Activated CD4-positive, alpha-beta T cell treated with anti-CD3 and anti-CD28 coated beads, Interleukin-10, Interleukin-2, amounts not matched to agents 100 ng/mL and 50 ng/mL, durations not matched to agents 16 hours and 8 hours (primary cell): Measurements from ENCODE around the gene RNF7.
"Not testable (repeated sequence)": the region's sequence is repeated elsewhere in the genome, so short reads cannot be mapped to it uniquely, and the experiment has no call there.

Source experiments
- DNase-seq: peaks from one replicate; pipeline ENCODE4 v3.0.0-alpha.2; 2020

Gene RNF7

DNA sequence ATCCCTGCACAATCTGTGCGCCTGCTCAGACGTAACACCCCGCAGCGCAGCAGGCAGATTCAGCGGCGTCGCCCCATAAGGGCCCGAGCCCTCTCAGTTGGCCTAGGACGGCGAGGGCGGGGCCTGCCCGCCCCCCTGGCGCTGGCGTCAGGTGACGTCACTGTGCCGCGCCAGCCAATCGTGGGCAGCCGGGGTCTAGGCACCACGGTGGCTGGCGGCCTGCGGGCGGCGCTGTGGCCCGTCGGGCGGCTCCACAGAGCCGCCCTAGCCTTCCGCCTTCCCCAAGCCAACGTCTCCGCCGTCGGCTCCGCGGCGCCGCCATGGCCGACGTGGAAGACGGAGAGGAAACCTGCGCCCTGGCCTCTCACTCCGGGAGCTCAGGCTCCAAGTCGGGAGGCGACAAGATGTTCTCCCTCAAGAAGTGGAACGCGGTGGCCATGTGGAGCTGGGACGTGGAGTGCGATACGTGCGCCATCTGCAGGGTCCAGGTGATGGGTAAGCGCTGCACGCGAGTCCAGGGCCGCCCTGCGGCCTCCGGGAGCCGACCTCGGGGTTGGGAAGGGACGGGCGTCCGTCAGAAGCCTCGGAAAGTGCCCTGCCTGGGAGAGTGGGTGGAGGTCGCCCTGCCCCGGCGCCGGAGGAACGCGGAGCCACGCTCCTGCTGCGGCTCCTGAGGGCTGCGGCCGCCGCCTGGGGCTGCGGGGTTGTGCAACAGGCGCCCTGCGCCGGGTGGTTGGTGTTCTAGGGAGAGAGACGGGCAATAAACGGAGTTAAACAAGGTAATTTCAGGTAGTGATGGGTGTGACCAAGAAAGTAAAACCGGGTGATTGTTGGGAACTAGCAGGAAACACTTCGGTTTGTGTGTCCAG lies at the start of gene RNF7:
RNF7 (plus strand) TSS at position 277 of the 869 bp plus-strand sequence; CDS start at position 321, 44 bp downstream.
- DNase-seq = peak; percentile 98

DNA sequence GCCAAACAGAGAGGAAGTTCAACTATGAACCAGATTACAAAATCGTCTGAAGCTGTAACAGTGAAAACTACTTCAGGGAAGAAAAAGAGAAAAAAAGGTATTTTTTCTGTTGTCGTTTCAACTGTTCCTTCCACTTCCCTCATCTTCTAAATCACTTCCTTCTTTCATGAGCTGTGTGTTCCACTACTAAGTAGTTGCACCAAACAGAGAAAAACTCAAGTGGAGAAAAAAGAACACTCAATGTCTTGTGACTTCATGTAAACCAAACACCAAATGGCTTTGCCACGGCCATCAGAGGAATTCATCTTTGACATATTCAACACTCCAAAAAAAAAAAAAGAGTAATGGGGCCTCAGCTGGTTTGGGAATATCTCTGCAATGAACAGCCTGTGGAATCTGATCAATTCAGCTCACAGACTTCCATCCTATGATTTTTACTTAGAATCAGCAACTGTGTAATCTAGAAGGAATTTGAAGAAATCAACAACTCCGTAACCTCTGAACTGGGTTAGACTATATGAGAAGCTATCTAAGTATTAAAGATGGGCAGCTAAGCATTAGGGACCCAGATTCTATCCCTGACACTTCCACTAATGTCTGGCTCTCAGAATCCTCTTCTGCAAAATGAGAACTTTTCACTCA lies 47.5 kb upstream of the RNF7 start:
- no peak for DNase-seq

DNA sequence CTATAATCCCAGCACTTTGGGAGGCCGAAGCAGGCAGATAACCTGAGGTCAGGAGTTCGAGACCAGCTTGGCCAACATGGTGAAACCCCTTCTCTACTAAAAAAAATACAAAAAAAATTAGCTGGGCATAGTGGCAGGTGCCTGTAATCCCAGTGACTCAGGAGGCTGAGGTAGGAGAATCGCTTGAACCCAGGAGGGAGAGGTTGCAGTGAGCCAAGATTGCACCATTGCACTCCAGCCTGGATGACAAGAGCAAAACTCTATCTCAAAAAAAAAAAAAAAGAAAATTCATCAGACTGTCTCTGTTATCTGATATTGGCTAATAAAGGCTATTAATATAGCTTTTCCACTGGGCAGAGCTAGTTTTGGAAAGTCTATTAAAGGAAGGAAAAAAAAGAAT lies 46.6 kb upstream of the RNF7 start:
- DNase-seq = not testable (repeated sequence)

DNA sequence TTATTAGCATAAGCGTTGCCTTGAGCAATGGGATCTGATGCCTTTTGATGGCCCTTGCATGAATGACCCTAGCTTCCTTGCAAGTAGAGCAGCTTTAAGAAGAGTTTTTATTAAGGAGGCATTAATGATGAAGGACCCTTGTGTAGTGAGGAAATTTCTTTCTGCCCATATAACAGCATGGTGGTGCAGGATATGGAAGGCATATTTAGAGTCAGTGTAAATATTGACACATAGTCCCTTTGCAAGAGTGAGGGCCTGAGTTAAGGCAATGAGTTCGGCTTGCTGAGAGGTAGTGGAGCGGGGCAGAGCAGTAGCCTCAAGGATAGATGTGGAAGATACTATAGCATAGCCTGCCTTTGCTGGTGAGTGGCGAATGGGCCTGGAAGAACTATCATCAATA lies 45.1 kb upstream of the RNF7 start:
- not testable (repeated sequence) for DNase-seq

DNA sequence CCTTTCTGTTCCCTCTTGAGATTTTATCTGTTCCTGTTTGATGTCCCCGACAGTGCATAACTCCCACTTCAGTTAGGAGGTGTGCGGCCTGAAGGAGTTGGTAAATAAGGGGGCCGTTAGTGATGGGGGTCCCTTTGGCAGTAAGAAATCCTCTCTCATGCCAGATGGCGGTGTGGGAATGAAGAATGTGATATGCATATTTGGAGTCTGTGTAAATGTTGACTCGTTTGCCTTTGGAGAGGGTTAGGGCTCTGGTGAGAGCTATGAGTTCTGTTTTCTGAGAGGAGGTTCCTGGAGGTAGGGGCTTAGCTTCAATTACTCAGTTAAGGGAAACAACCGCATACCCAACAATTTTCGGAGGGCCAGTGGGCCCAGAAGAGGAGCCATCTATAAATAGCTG lies 38.8 kb upstream of the RNF7 start:
- no peak for DNase-seq

DNA sequence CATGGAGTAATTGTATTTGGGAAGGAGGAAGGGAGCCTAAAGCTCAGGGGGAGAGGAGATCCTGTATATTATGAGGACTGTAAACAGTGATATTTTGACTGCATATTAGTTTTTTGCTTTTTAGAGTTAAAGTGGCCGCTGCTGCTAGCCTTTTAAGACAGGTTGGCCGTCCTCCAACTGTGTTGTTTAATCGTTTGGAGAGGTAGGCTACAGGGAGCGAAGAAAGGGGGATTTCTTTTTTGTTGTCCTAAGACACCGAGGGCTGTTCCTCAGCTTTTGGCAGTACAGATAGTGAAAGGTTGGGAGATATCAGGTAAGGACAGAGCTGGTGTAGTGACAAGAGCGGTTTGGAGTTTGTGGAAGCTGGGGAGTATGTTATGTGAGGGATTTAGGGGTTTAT lies 38.2 kb upstream of the RNF7 start:
- no peak for DNase-seq

DNA sequence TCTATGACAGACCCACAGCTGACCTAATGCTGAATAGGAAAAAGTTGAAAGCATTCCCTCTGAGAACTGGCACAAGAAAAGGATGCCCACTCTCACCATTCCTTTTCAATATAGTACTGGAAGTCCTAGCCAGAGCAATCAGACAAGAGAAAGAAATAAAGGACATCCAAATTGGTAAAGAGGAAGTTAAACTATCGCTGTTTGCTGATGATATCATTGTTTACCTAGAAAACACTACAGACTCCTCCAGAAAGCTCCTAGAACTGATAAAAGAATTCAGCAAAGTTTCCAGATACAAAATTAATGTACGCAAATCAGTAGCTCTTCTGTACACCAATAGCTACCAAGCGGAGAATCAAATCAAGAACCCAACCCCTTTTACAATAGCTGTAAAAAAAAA lies 34.7 kb upstream of the RNF7 start:
- not testable (repeated sequence) for DNase-seq

DNA sequence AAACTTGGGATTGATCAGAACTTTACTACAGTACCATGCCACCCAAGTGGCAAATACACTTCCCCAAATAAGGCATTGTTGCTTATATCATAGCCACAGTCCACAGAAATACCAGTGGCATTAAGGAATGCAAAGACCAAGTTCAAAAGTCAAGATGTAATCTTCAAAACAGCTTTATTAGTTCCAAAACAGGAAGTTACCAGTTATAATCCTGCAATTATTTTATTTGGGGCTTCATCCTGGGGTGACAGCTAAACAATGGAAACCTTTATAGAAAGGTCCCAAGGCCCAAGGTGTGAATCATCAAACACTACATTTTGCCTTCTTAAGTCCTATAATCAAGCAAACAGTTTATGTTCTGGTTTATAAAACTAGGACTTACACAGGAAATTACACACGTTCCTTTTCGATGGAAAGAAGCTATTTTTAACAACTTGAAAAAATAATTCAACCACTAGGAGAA lies 30.3 kb upstream of the RNF7 start:
- no peak for DNase-seq

DNA sequence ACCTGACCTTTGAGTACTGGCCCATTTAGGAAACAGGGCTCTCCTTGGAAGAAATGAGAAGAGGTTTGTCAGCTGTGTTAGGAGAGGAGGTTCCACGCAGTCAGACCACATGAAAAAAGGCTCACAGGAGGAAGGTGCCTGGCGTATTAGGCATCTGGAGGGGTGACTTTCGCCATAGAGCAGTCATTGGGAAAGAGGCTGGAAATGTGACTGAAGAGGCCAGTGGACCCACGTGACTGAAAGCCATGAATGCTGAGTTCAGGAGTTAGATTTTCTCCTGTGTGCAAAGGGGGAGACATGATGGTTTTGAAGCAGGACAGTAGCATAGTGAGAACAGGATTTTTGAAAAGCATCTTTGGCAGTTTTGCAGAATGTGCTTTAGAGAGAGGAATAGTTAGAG lies 29.7 kb upstream of the RNF7 start:
- no peak for DNase-seq

DNA sequence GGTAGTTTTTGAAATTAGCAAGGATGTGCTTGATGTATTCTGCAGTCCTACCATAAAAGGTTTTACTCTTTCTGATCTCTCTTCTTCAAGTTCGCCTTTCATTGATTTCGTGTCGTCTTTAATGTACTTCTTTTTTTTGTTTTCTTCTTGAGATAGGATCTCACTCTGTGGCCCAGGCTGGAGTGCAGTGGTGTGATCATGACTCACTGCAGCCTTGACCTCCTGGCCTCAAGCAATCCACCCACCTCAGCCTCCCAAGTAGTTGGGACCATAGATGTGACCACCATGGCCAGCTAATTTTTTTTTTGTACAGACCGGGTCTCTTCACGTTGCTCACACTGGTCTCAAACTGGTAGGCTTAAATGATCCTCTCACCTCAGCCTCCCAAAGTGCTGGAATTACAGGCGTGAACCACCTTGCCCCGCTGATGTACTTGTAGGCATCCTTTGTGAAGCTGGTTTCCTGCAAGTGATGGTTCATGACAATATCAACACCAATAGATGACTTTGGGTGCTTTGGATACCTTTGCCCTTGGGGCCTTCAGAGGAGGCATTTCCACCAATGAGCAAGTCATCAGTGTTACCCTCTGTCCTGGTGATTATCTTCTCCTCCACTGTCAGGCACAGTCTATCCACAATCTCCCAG lies 28.9 kb upstream of the RNF7 start:
- no peak for DNase-seq

DNA sequence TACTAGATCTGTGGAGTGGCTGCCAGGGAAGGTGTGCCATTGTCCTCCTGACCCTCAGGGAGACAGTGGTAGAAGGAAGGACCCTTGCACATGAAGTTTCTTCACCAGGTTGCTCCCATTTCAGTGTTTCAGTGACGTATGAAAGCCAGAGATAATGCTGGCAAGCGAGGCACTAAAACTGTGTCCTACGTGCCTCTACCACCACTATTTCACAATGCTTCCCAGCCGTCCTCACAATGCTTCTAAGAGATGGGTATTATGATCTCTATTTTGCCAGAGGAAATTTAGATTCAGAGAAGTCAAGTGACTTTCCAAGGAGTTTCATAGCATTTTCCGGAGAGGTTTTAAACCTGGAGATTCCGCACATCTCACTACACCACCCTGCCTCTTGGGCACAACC lies 28.0 kb upstream of the RNF7 start:
- no peak for DNase-seq

DNA sequence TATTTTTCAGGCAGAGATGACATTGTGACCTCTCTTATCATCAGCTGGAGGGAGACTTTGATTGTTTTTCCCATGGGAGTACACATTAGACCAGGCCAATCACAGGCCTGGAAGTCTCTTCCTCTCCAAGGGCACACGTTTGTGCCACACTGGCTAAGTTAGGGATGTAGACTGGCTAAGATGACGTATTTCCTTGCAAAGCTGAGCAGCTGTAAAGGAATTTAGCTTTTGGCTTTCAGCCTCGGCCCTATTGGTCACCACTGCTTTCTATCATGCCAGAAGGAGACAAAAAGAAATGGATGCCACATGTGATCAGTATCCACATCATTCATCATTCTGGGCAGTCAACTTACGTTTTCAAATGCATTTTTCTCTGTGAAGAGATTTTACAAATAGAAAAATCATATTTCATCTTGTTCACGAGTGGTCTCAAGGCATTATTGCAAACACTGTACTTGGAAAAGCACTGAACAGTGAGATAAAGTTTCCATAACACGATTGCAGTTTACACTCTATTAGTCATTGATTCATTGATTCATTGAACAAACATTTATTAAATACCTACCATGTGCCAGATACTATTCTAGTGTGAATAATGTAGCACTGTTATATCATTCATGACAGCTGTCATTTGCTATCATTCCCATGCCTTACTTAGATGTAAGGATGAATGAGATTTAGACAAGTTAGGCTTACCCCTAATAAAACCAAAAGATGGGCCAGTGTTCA lies 27.0 kb upstream of the RNF7 start:
- DNase-seq = no peak

DNA sequence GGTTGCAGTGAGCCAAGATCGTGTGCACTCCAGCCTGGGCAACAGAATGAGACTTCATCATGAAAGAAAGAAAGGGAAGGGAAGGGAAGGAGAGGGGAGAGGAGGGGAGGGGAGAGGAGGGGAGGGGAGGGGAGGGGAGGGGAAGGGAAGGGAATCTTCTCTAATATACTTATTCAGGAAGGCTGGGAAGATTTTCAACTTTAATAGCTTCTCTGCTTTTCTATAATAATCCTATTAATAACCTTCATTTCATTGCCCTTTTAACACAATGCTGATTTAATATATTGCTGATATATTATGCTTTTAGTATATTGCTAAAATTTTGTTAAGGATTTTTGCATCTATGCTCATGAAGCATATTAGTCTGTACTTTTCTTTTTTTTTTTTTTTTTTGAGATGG lies 23.4 kb upstream of the RNF7 start:
- DNase-seq = no peak

DNA sequence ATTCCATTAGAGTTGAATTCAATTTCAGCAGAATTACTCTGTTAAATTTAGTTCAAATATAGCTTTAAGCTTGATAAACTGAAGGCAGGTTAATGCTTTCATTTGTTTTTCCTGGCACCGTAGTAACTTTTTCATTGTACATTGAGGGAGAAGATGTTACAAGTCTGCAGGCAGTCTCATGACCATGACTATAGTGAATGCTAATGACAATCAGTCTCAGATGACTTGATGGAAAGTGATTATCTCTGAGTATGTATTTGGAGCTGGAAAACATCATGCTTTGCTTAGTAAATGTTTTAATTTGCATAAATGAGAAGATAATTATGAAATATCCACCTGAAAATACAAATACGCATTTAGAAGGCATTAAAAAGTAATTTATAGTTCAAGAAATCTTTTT lies 16.0 kb upstream of the RNF7 start:
- no peak for DNase-seq

DNA sequence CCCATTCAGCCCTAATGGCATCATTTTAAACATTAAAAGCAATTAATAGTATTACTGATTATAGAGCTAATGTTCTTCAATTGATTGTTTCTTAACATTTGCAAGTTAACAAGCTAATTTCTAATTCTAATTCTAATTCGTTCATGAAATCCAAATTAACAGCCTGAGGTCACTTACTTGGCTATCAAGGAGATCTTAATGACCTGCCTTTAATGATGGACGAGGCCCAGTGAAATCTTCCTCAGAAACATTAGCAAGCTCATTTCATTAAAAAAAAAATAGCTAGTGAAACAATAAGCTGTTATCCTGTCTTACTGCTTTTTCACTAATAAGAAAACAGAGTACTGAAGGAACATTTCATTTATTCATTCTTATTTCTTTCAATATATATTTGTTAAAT lies 15.4 kb upstream of the RNF7 start:
- DNase-seq = no peak

DNA sequence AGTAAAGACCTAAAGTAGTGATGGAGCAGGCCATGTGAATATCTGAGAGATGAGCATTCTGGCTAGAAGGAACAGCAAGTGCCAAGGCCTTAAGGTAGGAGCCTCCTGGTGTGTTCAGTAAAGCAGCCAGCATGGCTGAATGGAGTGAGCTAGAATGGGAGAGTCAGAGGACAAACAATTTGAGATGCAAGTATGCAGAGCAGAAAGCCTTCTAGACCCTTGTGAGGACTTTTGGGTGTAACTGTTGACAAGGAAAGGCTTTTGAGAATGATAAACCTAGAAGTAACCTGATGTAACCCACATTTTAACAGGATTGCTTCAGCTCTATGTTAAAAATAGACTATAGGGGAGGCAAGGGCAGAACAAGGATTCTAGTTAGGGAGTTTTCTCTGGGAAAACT lies 14.8 kb upstream of the RNF7 start:
- DNase-seq = no peak

DNA sequence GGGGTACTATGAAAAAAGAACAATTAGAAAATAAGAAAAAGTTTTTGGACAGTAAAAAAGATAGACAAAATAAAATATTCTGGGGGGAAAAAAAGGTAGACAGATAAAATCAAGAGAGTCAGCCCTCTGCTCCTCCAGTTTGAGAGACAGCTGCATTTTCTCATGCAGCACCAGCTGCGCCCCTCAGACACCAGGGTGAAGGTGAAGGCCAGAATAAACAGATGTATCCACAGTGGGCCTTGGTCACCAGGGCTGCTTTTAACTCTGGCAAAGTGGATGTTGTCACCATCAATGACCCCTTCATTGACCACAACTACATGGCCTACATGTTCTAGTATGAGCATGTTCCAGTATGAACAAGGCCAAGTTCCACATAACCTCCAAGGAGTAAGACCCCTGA lies 13.9 kb upstream of the RNF7 start:
- no peak for DNase-seq

DNA sequence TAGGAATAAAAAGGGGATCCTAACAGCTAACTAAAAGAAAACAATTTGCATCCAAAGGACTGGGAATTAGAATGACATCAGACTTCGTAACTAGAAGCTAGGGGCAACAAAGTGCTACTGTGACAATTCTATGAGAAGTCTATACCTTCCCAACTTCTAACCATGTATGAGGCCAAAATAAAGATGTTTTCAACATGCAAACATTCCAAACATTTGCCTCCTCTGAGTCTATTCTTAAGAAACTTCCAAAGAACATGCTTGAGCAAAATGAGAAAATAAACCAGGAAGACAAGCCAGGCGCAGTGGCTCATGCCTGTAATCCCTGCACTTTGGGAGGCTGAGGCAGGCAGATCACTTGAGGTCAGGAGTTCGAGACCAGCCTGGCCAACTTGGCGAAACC lies 13.1 kb upstream of the RNF7 start:
- no peak for DNase-seq

DNA sequence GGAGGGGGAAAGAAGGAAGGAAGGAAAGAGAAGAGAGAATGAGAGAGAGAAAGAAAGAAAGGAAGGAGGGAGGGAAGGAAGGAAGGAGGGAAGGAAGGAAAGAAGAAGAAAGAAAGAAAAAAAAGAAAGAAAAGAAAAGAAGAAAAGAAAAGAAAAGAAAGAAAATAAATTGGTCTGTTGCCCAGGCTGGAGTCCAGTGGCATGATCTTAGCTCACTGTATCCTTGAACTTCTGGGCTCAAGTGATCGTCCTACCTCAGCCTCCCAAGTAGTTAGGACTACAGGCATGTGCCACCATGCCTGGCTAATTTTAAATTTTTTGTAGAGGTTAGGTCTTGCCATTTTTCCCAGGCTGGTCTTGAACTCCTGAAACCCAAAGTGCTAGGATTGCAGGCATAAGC lies 11.6 kb upstream of the RNF7 start:
- no peak for DNase-seq

DNA sequence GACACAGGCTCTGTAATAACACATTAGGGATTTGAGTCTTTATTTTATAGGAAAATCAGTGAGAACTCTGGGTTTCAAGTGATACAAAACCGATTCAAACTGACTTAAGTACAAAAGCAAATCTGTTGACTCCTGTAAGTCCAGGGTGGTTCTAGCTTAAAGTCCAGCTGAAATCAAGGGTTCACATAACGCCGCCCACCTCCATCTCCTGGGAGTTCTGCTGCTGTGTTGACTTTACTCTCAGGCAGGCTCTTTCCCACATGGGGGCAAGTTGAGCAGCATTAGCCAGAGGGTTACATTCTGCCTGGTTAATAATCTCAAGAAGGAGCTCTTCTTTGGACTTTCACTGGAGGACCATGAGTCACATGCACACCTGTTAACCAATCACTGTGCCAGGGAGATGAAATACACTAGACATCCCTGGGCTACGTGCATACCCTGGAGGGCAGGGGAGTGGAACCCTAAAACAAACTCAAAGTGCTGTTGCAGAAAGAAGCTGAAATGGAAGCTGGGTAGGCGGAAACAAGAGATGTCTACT lies 9.7 kb upstream of the RNF7 start:
- DNase-seq = no peak

DNA sequence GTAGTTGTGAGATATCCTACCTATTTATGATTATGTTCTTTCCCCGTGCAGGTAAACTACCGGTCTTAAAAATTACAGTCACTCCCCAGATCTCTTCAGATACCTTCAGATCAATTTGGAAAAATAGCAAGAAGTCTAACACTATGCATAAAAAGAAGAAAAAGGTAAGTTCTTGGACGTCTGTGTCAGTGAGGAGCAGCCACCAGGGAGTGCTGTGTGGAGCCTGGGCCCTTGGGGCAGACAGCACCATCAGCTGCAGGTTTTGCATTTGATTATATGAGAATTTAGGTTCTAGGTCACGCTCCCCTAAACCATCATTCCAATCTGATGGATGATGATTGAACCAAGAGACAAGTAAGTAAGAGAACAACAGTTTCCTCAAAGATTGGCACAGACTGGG lies 8.9 kb upstream of the RNF7 start:
- no peak for DNase-seq

DNA sequence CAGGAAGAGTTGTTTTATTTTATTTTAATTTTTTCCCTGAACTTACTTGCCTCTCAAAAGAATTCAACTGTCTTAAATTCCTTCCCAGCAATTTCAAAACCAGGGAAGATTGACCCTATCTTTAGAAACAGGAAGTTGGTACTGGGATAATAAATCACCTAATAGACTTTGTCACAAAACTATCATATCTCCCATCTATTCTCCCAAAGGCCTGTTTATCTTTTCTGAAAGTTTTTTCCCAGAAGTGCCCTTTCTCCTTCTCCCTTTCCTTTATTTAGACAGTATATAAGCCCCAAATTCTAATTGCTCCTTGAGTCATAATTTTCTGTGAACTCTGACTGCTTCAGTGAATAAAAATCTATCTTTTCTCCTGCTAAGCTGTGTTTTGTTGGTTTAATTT lies 2.9 kb upstream of the RNF7 start:
- no peak for DNase-seq
